T47D (cell line): ENCODE measurements around the gene HSD3B7.
A peak's percentile ranks its signal among the peaks of the same experiment; 100 is the strongest.

Experiments used
- DNase-seq, 2 experiments: peaks; one replicate each; pipeline versions ENCODE4 v3.0.0 to v3.0.0-alpha.2; 2011 to 2012; ENCODE audit warnings: low read depth in 1 of 2, low spot score in 1 of 2
- JUND ChIP-seq: IDR thresholded peaks from 2 replicates; pipeline ENCODE4 v1.6.1; 2012; ENCODE audit warnings: low read depth
- in situ Hi-C: cut with HindIII; loops from 2 replicates; pipeline ENCODE4 v1.10.0; 2016; ENCODE audit warnings: low sequenced_read_pairs, low pct_unique_long_range_greater_than_20kb

The HSD3B7 gene

DNA sequence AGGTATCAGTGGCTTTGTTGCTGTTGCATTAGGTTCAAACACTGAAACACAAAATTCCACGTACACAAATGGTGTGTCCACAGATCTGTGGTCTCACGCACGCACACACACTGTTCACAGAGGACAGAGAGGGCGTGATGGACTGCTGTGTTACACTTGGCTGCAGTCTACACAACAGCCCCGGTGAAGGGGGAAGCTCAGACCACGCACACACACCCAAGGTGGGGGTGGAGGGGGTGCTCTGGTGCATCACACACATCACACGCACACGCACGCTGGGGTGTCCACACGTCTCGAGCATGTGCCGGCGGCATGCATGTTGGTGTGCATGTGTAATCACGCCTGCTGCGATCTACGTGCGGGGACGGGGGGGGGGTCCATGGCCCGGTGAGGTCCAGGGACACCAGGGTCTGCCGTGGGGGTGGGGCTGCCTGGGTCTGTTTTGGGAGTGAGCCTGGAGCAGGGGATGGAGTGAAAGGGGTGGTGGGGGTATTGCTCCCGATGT is 7.3 kb downstream of the HSD3B7 start:
- TF ChIP-seq JUND = no peak
- in situ Hi-C loops = no loop called here
- DNase-seq = no peak

DNA sequence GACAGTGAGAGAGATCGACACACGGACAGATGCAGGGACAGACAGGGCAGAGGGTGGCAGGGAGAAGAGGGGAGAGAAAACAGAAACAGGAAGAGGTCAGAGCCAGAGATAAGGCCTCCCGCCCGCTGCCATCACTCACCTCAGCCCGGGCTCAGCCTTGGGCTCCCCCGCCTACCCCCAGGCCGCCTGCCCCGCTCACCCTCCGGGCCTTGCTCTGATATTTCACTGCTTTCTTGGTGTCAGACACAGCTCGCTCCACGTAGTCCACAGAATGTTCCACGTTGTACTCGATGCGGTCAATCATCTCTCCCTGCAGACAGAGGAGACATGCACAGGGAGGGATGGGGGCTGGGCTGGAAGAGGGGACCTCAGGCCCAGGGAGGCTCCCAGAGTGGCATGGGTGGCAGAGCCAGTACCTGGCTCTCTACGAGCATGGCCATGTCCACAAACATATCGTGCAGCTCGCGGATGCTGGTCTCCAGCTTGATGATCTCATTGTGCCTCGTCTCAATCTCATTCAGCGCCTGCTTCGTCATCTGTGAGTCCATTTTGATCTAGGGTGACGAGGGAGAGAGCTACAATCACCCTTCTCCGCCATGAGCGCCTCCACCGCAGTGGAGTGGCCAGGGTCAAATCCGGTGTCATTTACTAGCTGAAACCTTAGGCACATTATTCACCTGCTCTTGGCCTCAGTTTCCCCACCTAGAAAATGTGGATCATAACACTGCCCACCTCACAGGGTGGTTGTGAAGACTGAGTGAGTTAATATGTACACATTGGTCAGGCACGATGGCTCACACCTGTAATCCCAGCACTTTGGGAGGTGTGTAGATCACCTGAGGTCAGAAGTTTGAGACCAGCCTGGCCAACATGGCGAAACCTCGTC is 8.2 kb downstream of the HSD3B7 start:
- TF ChIP-seq JUND = no peak
- DNase-seq = no peak
- in situ Hi-C loops = no loop called here

GRCh38 chr16:30995927-30996323 is 10.9 kb downstream of the HSD3B7 start:
- in situ Hi-C loops = no loop called here
- TF ChIP-seq JUND = no peak
- DNase-seq = no peak

- in situ Hi-C loops = no loop called here
- TF ChIP-seq JUND = no peak
- no peak for DNase-seq
Observed at GRCh38 chr16:30996324-30996984, 11.4 kb downstream of the HSD3B7 start.

- no peak for TF ChIP-seq JUND
- DNase-seq = peak; percentile 85 to 94
- in situ Hi-C loops = no loop called here
Observed at GRCh38 chr16:30996985-30997724, 12.1 kb downstream of the HSD3B7 start.

- TF ChIP-seq JUND = no peak
- DNase-seq = no peak
- in situ Hi-C loops = no loop called here
Observed at GRCh38 chr16:30997725-30998711, 13.0 kb downstream of the HSD3B7 start.

DNA sequence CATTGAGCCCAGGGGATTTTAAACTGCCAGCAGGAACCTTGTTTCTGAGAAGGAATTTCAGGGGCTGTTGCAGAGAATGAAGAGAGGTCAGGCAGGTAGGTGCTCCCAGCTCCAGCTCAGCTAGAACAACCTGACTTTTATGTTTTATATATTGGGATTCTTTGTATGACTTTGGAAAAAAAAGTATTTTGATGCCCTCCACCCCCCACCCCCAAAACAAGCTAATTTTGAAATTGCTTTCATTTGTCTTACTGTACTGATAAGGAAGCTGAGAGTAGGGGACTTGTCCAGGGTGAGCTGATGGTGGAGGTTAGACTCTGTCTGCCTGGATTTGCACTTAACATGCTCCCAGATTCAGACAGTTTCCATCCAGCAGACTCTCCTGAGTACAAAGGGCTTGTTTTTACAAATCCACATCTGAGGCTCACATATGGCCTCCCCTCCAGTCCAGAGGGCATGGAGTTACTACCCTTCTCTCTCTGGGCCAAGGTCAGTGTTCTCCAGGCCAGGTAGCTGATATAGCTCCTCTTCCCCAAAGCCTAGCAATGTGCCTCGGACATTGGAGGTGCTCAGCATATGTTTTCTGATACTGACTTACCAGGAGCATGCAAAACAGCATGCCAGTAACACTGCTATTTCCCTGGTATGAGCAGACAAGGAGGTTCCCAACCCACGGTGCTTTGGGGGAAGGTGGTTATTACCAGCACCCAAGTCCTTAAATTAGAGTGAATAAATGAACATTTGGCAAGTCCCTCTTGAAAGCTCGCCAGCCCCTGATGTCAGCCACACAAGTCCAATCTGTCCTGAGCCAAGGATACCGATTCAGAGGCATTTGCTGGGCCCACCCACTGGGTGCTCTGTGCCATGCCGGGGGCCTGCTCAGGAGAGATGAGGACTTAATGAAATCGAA is 14.1 kb downstream of the HSD3B7 start:
- in situ Hi-C loops = no loop called here
- TF ChIP-seq JUND = no peak
- DNase-seq = no peak

- TF ChIP-seq JUND = no peak
- no peak for DNase-seq
- in situ Hi-C loops = no loop called here
Observed at GRCh38 chr16:31000671-31001382, 15.8 kb downstream of the HSD3B7 start.

- TF ChIP-seq JUND = no peak
- DNase-seq = no peak
- in situ Hi-C loops = no loop called here
Observed at GRCh38 chr16:31001507-31002249, 16.7 kb downstream of the HSD3B7 start.

DNA sequence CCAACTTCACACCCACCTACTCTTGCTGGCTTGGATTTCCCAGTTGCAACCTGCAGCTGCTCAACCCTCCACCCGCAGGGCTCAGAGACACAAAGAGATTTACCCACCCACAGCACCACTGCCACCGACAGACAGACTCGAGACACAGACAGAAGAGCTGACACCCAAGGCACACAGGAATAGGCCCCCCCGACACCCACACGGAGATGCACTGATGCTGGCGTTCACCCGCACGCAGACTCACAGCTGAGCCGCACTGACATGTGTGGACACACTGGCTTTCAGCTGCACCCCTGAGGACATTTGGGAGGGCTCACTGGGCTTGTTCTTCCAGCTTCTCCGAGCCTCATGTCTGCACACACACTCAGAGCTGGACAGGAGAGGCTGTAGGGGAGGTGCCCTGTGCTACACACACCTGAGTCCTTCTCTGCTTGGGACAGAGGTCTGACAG is 17.3 kb downstream of the HSD3B7 start:
- in situ Hi-C loops = no loop called here
- TF ChIP-seq JUND = no peak
- DNase-seq = peak; percentile 91 to 92
